Neural cell (in vitro differentiated cells): ENCODE data around the gene PRXL2B. TPM values are rescaled to one million over a fixed set of nuclear protein-coding genes. Genes with fewer than 3 reads are reported as not detected.

Experiments used
- H2AFZ ChIP-seq: fragments of 200-600, 300-800 bp; sonication (generic), shearing (Covaris generic); 2 replicates; pipeline ENCODE4 v1.6.0; 2014; ENCODE audit warnings: low read depth, mild to moderate bottlenecking, antibody characterized with exemption, low read length, moderate library complexity
- H3F3A ChIP-seq: fragments of 200-600 bp; shearing (Covaris generic); 2 replicates; pipeline ENCODE4 v1.6.1; 2016; ENCODE audit warnings: mild to moderate bottlenecking, moderate library complexity, mixed read lengths, antibody characterized with exemption, low read length; ENCODE audit not compliant: insufficient read depth, poor library complexity, severe bottlenecking
- H3K27ac ChIP-seq: fragments of 200-600, 300-800 bp; sonication (generic), shearing (Covaris generic); 2 replicates; pipeline ENCODE4 v1.5.1; 2014; ENCODE audit warnings: mild to moderate bottlenecking, low read length, moderate library complexity
- H3K27me3 ChIP-seq: fragments of 300-800, 200-600 bp; sonication (generic), shearing (Covaris generic); 2 replicates; pipeline ENCODE4 v1.6.0; 2014; ENCODE audit warnings: mild to moderate bottlenecking, low read depth, low read length, moderate library complexity; ENCODE audit not compliant: insufficient read depth
- H3K36me3 ChIP-seq: fragments of 300-800, 200-600 bp; sonication (generic), shearing (Covaris generic); 2 replicates; pipeline ENCODE4 v1.5.1; 2014; ENCODE audit warnings: mild to moderate bottlenecking, antibody characterized with exemption, low read length, moderate library complexity; ENCODE audit not compliant: insufficient read depth
- H3K4me2 ChIP-seq: fragments of 300-800, 200-600 bp; sonication (generic), shearing (Covaris generic); 2 replicates; pipeline ENCODE4 v1.6.0; 2014; ENCODE audit warnings: mild to moderate bottlenecking, low read length
- H3K4me3 ChIP-seq: fragments of 300-800, 200-600 bp; sonication (generic), shearing (Covaris generic); 2 replicates; pipeline ENCODE4 v1.5.1; 2014; ENCODE audit warnings: mild to moderate bottlenecking, low read length, moderate library complexity
- H3K79me2 ChIP-seq: fragments of 200-600 bp; shearing (Covaris generic); replicated peaks from 2 replicates; pipeline ENCODE4 v1.6.0; 2014; ENCODE audit warnings: mild to moderate bottlenecking, low read length, moderate library complexity; ENCODE audit not compliant: insufficient read depth
- H3K9ac ChIP-seq: fragments of 300-800, 200-600 bp; sonication (generic), shearing (Covaris generic); 2 replicates; pipeline ENCODE4 v1.6.1; 2016; ENCODE audit warnings: mild to moderate bottlenecking, low read length, mixed read lengths
- H3K9me2 ChIP-seq: fragments of 200-600 bp; shearing (Covaris generic); 2 replicates; pipeline ENCODE4 v1.6.1; 2016; ENCODE audit warnings: mild to moderate bottlenecking, low read length, mixed read lengths; ENCODE audit not compliant: insufficient read depth
- H3K9me3 ChIP-seq: fragments of 200-600, 300-800 bp; sonication (generic), shearing (Covaris generic); 2 replicates; pipeline ENCODE4 v1.6.1; 2016; ENCODE audit warnings: mild to moderate bottlenecking, mixed run types, low read length, moderate library complexity, mixed read lengths
- H4K20me1 ChIP-seq: fragments of 200-600 bp; shearing (Covaris generic); 2 replicates; pipeline ENCODE4 v1.6.1; 2016; ENCODE audit warnings: mild to moderate bottlenecking, mixed run types; ENCODE audit not compliant: insufficient read depth
- EP300 ChIP-seq: fragments of 450-650 bp; conservative IDR thresholded peaks from 2 replicates; pipeline ENCODE4 v1.6.1; 2014; ENCODE audit warnings: antibody characterized with exemption, mild to moderate bottlenecking, moderate library complexity; ENCODE audit not compliant: poor library complexity, severe bottlenecking
- EZH2 ChIP-seq: fragments of 200-600, 300-800 bp; shearing (Covaris generic), sonication (generic); IDR thresholded peaks from 2 replicates; pipeline ENCODE4 v1.6.1; 2014; ENCODE audit warnings: antibody characterized with exemption, low read length, borderline replicate concordance, mild to moderate bottlenecking; ENCODE audit not compliant: insufficient read depth, poor library complexity, severe bottlenecking
- MXI1 ChIP-seq: fragments of 450-650 bp; conservative IDR thresholded peaks from 2 replicates; pipeline ENCODE4 v1.6.1; 2014; ENCODE audit warnings: antibody characterized with exemption, mild to moderate bottlenecking; ENCODE audit not compliant: poor library complexity, severe bottlenecking
- POLR2AphosphoS5 ChIP-seq: IDR thresholded peaks from 2 replicates; pipeline ENCODE4 v1.6.1; 2012
- RAD21 ChIP-seq: fragments of 450-650 bp; conservative IDR thresholded peaks from 2 replicates; pipeline ENCODE4 v1.6.1; 2014; ENCODE audit warnings: antibody characterized with exemption, mild to moderate bottlenecking, moderate library complexity
- SMC3 ChIP-seq: fragments of 450-650 bp; conservative IDR thresholded peaks from 2 replicates; pipeline ENCODE4 v1.6.1; 2014; ENCODE audit warnings: antibody characterized with exemption, mild to moderate bottlenecking, moderate library complexity; ENCODE audit not compliant: poor library complexity
- TAF1 ChIP-seq: IDR thresholded peaks from 2 replicates; pipeline ENCODE4 v1.6.1; 2012; ENCODE audit warnings: low read depth
- polyA plus RNA-seq: library from polyadenylated mRNA; depleted of rRNA; stranded (reverse); fragments of >200 nt; gene quantifications from 2 replicates; pipeline ENCODE4 v1.2.3, GENCODE V29; 2014
- TF ChIP-seq, protein P1 (sequence below): IDR thresholded peaks from 2 replicates; pipeline ENCODE4 v1.6.1; 2012; ENCODE audit warnings: borderline replicate concordance
- TF ChIP-seq, protein P2 (sequence below): fragments of 450-650 bp; IDR thresholded peaks from 2 replicates; pipeline ENCODE4 v1.5.1; 2014; ENCODE audit warnings: antibody characterized with exemption, mild to moderate bottlenecking, moderate library complexity; ENCODE audit not compliant: poor library complexity, severe bottlenecking

PRXL2B gene
- polyA plus RNA-seq, 1 donor from 2014 or later: 29.0 TPM

DNA sequence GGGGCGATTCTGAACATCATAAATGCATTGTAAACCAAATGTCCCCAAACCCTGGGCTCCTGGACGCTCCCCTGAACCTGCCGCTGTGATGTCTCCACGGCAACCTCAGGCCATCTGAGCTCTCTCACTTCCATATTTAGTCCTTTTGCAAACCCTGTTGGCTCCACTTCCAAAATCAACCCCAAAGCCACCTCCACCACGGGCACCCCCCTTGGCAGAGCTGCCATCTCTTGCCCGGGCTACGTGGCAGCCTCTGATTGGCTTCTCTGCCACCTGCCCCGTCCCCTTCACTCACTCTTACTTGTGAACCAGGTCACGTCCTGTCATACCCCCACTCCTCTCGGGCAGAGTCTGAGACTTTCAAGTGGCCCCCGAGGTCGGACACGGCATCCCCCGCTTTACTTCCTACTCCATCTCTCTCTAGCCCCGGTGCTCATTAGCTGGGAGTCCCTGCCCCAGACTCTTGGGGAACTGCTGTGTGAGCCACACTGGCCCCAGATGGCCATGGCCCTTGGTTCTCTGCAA is 15.8 kb downstream of the PRXL2B start:
- Histone ChIP-seq H3K79me2 (no peaks in the 10 kb centered on the region), H2AFZ (no peak overlapping the region), H4K20me1 (no peaks in the 10 kb centered on the region), H3K27me3 (no peaks in the 10 kb centered on the region), H3F3A (no peaks in the 10 kb centered on the region), H3K4me2 (no peak overlapping the region), H3K36me3 (no peaks in the 10 kb centered on the region), H3K9ac (no peak overlapping the region), H3K9me2 (no peaks in the 10 kb centered on the region), H3K4me3 (no peak overlapping the region), H3K27ac (no peak overlapping the region), H3K9me3 (no peaks in the 10 kb centered on the region)
- no peak for TF ChIP-seq MXI1
- no peak for TF ChIP-seq TAF1
- TF ChIP-seq SMC3: no peak
- no peak for TF ChIP-seq EP300
- TF ChIP-seq POLR2AphosphoS5: no peak
- TF ChIP-seq, protein P1, sequence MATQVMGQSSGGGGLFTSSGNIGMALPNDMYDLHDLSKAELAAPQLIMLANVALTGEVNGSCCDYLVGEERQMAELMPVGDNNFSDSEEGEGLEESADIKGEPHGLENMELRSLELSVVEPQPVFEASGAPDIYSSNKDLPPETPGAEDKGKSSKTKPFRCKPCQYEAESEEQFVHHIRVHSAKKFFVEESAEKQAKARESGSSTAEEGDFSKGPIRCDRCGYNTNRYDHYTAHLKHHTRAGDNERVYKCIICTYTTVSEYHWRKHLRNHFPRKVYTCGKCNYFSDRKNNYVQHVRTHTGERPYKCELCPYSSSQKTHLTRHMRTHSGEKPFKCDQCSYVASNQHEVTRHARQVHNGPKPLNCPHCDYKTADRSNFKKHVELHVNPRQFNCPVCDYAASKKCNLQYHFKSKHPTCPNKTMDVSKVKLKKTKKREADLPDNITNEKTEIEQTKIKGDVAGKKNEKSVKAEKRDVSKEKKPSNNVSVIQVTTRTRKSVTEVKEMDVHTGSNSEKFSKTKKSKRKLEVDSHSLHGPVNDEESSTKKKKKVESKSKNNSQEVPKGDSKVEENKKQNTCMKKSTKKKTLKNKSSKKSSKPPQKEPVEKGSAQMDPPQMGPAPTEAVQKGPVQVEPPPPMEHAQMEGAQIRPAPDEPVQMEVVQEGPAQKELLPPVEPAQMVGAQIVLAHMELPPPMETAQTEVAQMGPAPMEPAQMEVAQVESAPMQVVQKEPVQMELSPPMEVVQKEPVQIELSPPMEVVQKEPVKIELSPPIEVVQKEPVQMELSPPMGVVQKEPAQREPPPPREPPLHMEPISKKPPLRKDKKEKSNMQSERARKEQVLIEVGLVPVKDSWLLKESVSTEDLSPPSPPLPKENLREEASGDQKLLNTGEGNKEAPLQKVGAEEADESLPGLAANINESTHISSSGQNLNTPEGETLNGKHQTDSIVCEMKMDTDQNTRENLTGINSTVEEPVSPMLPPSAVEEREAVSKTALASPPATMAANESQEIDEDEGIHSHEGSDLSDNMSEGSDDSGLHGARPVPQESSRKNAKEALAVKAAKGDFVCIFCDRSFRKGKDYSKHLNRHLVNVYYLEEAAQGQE: no peak
- TF ChIP-seq RAD21: no peak
- no peak for TF ChIP-seq EZH2
- TF ChIP-seq, protein P2, sequence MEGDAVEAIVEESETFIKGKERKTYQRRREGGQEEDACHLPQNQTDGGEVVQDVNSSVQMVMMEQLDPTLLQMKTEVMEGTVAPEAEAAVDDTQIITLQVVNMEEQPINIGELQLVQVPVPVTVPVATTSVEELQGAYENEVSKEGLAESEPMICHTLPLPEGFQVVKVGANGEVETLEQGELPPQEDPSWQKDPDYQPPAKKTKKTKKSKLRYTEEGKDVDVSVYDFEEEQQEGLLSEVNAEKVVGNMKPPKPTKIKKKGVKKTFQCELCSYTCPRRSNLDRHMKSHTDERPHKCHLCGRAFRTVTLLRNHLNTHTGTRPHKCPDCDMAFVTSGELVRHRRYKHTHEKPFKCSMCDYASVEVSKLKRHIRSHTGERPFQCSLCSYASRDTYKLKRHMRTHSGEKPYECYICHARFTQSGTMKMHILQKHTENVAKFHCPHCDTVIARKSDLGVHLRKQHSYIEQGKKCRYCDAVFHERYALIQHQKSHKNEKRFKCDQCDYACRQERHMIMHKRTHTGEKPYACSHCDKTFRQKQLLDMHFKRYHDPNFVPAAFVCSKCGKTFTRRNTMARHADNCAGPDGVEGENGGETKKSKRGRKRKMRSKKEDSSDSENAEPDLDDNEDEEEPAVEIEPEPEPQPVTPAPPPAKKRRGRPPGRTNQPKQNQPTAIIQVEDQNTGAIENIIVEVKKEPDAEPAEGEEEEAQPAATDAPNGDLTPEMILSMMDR: no peak

DNA sequence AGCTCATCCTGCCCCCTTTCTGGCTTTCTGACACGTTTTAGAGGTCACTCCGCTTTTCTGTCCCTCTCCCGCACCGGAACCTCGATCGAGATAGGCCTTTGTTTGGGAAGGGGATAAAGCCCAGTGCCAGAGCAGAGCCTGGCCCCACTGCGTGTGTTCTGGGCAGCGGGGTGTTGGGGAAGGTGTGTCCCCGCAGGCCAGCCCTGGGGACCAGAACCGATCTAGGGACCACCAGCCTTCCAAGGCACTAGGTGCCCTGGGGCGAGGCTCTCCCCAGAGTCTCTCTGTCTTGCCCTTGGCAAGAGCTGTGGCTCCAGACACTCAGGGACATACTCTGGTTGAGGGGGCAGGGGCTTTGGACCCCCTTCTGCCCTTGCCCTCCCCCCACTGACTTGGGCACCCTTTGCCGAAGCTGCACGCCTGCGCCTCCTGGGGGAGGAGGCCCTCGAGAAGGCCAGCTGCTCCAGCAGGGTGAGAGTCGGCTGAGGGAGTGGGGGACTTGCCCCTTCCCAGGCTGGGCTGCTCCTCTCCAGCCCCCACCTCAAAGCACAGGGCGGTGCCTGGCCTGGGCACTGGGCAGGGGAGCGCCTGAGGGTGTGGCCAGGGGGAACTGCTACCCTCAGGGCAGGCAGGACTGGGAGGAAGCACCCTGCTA is 16.4 kb downstream of the PRXL2B start:
- Histone ChIP-seq H3K9ac (no peak overlapping the region), H4K20me1 (no peaks in the 10 kb centered on the region), H3K4me3 (no peak overlapping the region), H3K36me3 (no peaks in the 10 kb centered on the region), H3K9me2 (no peaks in the 10 kb centered on the region), H3K4me2 (no peak overlapping the region), H2AFZ (no peak overlapping the region), H3K27me3 (no peaks in the 10 kb centered on the region), H3K27ac (no peak overlapping the region), H3K79me2 (no peaks in the 10 kb centered on the region), H3F3A (no peaks in the 10 kb centered on the region), H3K9me3 (no peaks in the 10 kb centered on the region)
- TF ChIP-seq MXI1 (no peak), EP300 (no peak), TAF1 (no peak), EZH2 (no peak), POLR2AphosphoS5 (no peak), SMC3 (no peak), RAD21 (no peak)
- TF ChIP-seq, protein P1: no peak
- TF ChIP-seq, protein P2: no peak
